D721Med (cell line): Measurements from ENCODE around the gene CPNE2.

Experiments used
- DNase-seq: peaks from one replicate; pipeline ENCODE4 v3.0.0; 2011; ENCODE audit warnings: low spot score; ENCODE audit not compliant: insufficient read length
- FAIRE-seq: peaks from 2 replicates; lab custom pipeline; 2011; peaks lifted over from hg19 to GRCh38; lab: Jason Lieb, UNC
- CTCF ChIP-seq: IDR thresholded peaks from 2 replicates; pipeline ENCODE4 v1.5.1; 2012; ENCODE audit warnings: mild to moderate bottlenecking, control low read depth; ENCODE audit not compliant: insufficient read depth; ENCODE audit errors: missing control alignments

CPNE2 gene

GRCh38 chr16:57175896-57176295, 83.5 kb downstream of the CPNE2 start:
- DNase-seq (no peak), FAIRE-seq (no peak)
- TF ChIP-seq CTCF = no peak

GRCh38 chr16:57178196-57178595, 85.8 kb downstream of the CPNE2 start:
- FAIRE-seq (no peak), DNase-seq (no peak)
- no peak for TF ChIP-seq CTCF

- FAIRE-seq = no peak
- TF ChIP-seq CTCF = no peak
- DNase-seq = no peak
These were observed 86.4 kb downstream of the CPNE2 start for GRCh38 chr16:57178793-57179212.

- no peak for DNase-seq
- no peak for FAIRE-seq
- no peak for TF ChIP-seq CTCF
These were observed 86.9 kb downstream of the CPNE2 start for GRCh38 chr16:57179215-57179828.

- DNase-seq = no peak
- TF ChIP-seq CTCF = no peak
- no peak for FAIRE-seq
These were observed 91.7 kb downstream of the CPNE2 start for GRCh38 chr16:57184113-57184512.

GRCh38 chr16:57184887-57185445, 92.6 kb downstream of the CPNE2 start:
- no peak for TF ChIP-seq CTCF
- DNase-seq = no peak
- FAIRE-seq = no peak

- no peak for TF ChIP-seq CTCF
- no peak for DNase-seq
- no peak for FAIRE-seq
These were observed 93.1 kb downstream of the CPNE2 start for GRCh38 chr16:57185446-57185944.
